Colonic mucosa (tissue), 4 donors: ENCODE results near the gene FCER2. TPM values are rescaled to one million over a fixed set of nuclear protein-coding genes. Genes with fewer than 3 reads are reported as not detected.
"Not testable (repeated sequence)": the region's sequence is repeated elsewhere in the genome, so short reads cannot be mapped to it uniquely, and the experiment has no call there.

ENCODE experiments used
- DNase-seq: peaks from one replicate; pipeline ENCODE4 v3.0.0-alpha.2; 2020
- H3K27ac ChIP-seq: fragments of 200-600 bp; one replicate; pipeline ENCODE4 v1.8.0; 2021
- H3K27me3 ChIP-seq: fragments of 200-600 bp; one replicate; pipeline ENCODE4 v1.8.0; 2021
- H3K36me3 ChIP-seq: fragments of 200-600 bp; one replicate; pipeline ENCODE4 v1.8.0; 2021
- H3K4me1 ChIP-seq: fragments of 200-600 bp; one replicate; pipeline ENCODE4 v1.8.0; 2021; ENCODE audit warnings: mild to moderate bottlenecking
- H3K4me3 ChIP-seq: fragments of 200-600 bp; one replicate; pipeline ENCODE4 v1.8.0; 2021
- H3K9ac ChIP-seq, 2 donors: one replicate each; pipeline ENCODE4 v1.7.0; 2013; ENCODE audit warnings: control low read depth in 2 of 2, low read depth in 2 of 2, low read length in 2 of 2
- H3K9me3 ChIP-seq: fragments of 200-600 bp; one replicate; pipeline ENCODE4 v1.8.0; 2021
- intact Hi-C: fragments of 100-400 bp; cut with DNase I; formaldehyde crosslinking; loops from one replicate; pipeline ENCODE4 v1.14.1; 2022
- total RNA-seq, 2 donors: library from RNA; stranded (reverse); fragmentation: NEBNext Ultra II Directional in 1 of 2; extraction: Animal tissue kit (Norgen Biotek cat#: 25700) in 1 of 2; gene quantifications; one replicate each; pipeline ENCODE4 v1.2.1, GENCODE V29; 2021
- TF ChIP-seq, protein P1 (sequence below): fragments of 200-600 bp; IDR thresholded peaks from one replicate; pipeline ENCODE4 v1.8.0; 2022; ENCODE audit warnings: antibody characterized with exemption, mild to moderate bottlenecking
- donor health status: healthy.
- donor health status: DM: no; HTN: no; CAD: no.
- donor health status: DM: no; HTN: no; CAD: no.

Gene FCER2
- 1 to 10 TPM in 1 of 2 donors, under 1 TPM in 1; 0.35 to 1.3 TPM for total RNA-seq

- TF ChIP-seq, protein P1, sequence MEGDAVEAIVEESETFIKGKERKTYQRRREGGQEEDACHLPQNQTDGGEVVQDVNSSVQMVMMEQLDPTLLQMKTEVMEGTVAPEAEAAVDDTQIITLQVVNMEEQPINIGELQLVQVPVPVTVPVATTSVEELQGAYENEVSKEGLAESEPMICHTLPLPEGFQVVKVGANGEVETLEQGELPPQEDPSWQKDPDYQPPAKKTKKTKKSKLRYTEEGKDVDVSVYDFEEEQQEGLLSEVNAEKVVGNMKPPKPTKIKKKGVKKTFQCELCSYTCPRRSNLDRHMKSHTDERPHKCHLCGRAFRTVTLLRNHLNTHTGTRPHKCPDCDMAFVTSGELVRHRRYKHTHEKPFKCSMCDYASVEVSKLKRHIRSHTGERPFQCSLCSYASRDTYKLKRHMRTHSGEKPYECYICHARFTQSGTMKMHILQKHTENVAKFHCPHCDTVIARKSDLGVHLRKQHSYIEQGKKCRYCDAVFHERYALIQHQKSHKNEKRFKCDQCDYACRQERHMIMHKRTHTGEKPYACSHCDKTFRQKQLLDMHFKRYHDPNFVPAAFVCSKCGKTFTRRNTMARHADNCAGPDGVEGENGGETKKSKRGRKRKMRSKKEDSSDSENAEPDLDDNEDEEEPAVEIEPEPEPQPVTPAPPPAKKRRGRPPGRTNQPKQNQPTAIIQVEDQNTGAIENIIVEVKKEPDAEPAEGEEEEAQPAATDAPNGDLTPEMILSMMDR, result no peak
- Histone ChIP-seq H3K9ac (no peak within 1 kb of the TSS), H3K27me3 (no peaks in the 10 kb centered on the region), H3K36me3 (no peaks in the 10 kb centered on the region), H3K4me3 (no peak within 1 kb of the TSS), H3K4me1 (no peaks in the 10 kb centered on the region), H3K9me3 (no peaks in the 10 kb centered on the region), H3K27ac (no peak within 1 kb of the TSS)
- intact Hi-C loops, result no loop called here
- DNase-seq, result no peak
These were observed at the start of gene FCER2 for GRCh38 chr19:7701654-7702457. TSS of gene FCER2 (minus strand) at chr19:7702131. CDS start at chr19:7699760, 2,371 bp downstream.

GRCh38 chr19:7751157-7751783, 49.3 kb upstream of the FCER2 start:
- no peaks in the 10 kb centered on the region for H3K9me3 ChIP-seq
- no peaks in the 10 kb centered on the region for H3K27me3 ChIP-seq
- intact Hi-C loops, result no loop called here
- no peak overlapping the region for H3K27ac ChIP-seq
- H3K36me3 ChIP-seq, result no peaks in the 10 kb centered on the region
- no peaks in the 10 kb centered on the region for H3K4me1 ChIP-seq
- TF ChIP-seq, protein P1, result no peak
- no peak for DNase-seq
- H3K4me3 ChIP-seq, result no peak overlapping the region
- no peak overlapping the region for H3K9ac ChIP-seq

DNA sequence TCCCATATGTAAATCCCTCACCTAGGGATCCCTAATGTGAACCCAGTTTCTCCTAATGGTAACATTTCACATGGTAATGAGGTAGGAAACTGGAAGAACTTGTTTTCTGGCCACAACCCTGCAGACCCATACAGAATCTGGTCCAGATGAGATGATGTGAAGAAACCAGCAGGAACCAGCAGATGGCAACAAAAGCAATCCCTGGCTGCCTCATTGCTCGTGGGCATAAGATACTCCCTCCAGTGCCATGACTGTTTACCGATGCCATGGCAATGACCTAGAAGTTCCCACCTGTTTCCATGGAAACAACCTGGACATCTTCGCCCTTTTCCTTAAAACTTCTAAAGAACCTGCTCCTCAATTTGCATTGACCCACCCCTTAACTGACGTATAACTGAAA, 46.8 kb upstream of the FCER2 start:
- H3K9ac ChIP-seq, result no peak overlapping the region
- DNase-seq, result no peak
- H3K4me3 ChIP-seq, result no peak overlapping the region
- no peaks in the 10 kb centered on the region for H3K27me3 ChIP-seq
- no peaks in the 10 kb centered on the region for H3K9me3 ChIP-seq
- H3K4me1 ChIP-seq, result no peaks in the 10 kb centered on the region
- intact Hi-C loops, result no loop called here
- no peaks in the 10 kb centered on the region for H3K36me3 ChIP-seq
- TF ChIP-seq, protein P1, result no peak
- no peak overlapping the region for H3K27ac ChIP-seq

GRCh38 chr19:7748171-7748570, 46.2 kb upstream of the FCER2 start:
- no peaks in the 10 kb centered on the region for H3K4me1 ChIP-seq
- no peak overlapping the region for H3K4me3 ChIP-seq
- no peak for DNase-seq
- TF ChIP-seq, protein P1, result no peak
- no peaks in the 10 kb centered on the region for H3K36me3 ChIP-seq
- no peak overlapping the region for H3K9ac ChIP-seq
- H3K9me3 ChIP-seq, result no peaks in the 10 kb centered on the region
- no peak overlapping the region for H3K27ac ChIP-seq
- intact Hi-C loops, result no loop called here
- no peaks in the 10 kb centered on the region for H3K27me3 ChIP-seq

DNA sequence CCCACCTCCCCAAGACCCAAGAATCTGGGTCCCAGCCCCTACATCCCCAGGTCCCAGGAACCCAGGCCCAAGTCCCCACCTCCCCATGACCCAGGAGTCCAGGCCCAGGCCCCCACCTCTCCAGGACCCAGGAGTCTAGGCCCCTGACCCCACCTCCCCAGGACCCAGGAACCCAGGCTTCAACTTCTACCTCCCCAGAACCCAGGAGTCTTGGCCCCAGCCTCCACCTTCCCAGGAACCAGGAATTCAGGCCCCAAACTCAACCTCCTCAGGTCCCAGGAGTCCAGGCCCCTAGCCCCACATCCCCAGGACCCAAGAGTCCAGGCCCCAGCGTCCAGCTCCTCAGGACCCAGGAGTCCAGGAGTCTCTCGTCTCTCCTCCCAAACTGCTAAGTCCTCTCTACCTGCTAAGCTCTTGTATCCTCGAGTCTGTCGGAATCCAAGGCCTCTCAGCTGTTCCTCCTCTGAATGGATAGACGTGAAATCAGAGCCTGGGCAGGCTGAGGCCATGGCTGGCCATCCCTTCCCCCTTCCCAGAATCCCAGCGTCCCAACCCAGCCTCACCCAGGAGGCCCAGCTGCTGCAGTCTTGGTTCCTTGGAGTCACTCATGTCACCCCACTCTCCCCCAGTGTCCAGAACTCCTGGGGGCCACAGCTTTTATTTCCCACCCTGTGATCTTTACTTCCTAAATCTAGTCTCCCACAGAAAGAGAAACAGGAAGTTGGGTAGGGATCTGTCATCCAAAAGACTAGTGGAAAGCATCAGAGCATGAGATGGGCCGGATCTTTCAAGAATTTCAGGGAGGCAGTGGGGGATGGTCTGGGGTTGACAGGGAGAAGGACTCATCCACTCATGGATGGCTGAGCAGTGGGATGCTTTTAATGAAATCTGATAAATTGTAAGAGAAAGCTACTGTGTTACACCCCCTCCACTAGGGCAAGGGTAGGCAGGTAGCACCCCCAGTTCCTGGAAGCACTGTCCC, 45.3 kb upstream of the FCER2 start, which contains the start of gene CD209:
CD209 (minus strand) TSS at position 632 of the 982 bp plus-strand sequence; CDS start at position 609, 23 bp downstream.
- intact Hi-C loops, result no loop called here
- Histone ChIP-seq H3K27ac (no peak within 1 kb of the TSS), H3K4me3 (no peak within 1 kb of the TSS), H3K36me3 (no peaks in the 10 kb centered on the region), H3K9ac (peak within 1 kb of the TSS in 1 of 2 donors; percentile 12), H3K4me1 (no peaks in the 10 kb centered on the region), H3K9me3 (no peaks in the 10 kb centered on the region), H3K27me3 (no peaks in the 10 kb centered on the region)
- no peak for DNase-seq
- TF ChIP-seq, protein P1, result no peak

DNA sequence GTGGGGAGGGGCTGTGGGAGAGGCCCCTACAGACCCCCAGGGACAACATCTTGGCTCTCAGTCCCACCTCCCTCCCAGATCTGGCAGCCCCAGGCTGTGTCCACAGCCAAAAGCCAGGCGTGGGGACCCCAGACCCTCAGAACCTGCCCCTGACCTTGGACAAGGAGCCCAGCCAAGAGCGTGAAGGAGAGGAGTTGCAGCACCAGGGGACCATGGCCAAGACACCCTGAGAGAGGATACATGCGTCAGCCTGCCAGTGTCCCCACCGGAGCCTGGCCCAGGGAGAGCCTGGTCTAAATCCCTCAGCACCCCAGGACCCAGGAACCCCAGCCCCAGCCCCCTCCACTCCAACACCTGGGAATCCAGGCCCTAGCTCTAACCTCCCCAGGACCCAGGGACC, 44.4 kb upstream of the FCER2 start:
- DNase-seq, H3K27ac ChIP-seq, H3K4me1 ChIP-seq, H3K9me3 ChIP-seq, H3K27me3 ChIP-seq, intact Hi-C loops, H3K4me3 ChIP-seq, H3K36me3 ChIP-seq: not testable (repeated sequence)
- peak overlapping the region in 1 of 2 donors; percentile 12 for H3K9ac ChIP-seq
